Tibial artery (tissue), 4 donors: ENCODE data around the gene PARVA.

Experiments
- DNase-seq, 2 donors: peaks; one replicate each; pipeline ENCODE4 v3.0.0-alpha.2; 2019
- H3K27ac ChIP-seq, 2 donors: fragments of 200-600 bp; sonication (generic) in 1 of 2; 1 replicate in 1 of 2; 2 replicates in 1 of 2; pipeline ENCODE4 v1.5.1; 2018 to 2019; ENCODE audit warnings: mild to moderate bottlenecking in 1 of 2
- H3K27me3 ChIP-seq, 2 donors: fragments of 200-600 bp; sonication (generic) in 1 of 2; one replicate each; pipeline versions ENCODE4 v1.5.1 to v1.6.0; 2016 to 2019
- H3K36me3 ChIP-seq, 3 donors: fragments of 200-600 bp; sonication (generic) in 2 of 3; one replicate each; pipeline ENCODE4 v1.5.1; 2016 to 2019; ENCODE audit warnings: mild to moderate bottlenecking in 2 of 3
- H3K4me1 ChIP-seq, 4 donors: fragments of 200-600 bp; sonication (generic) in 2 of 4; 1 replicate in 3 of 4; 2 replicates in 1 of 4; pipeline ENCODE4 v1.5.1; 2016 to 2019
- H3K4me3 ChIP-seq, 2 donors: fragments of 200-600 bp; sonication (generic) in 1 of 2; 1 replicate in 1 of 2; 2 replicates in 1 of 2; pipeline ENCODE4 v1.5.1; 2018 to 2019; ENCODE audit warnings: mild to moderate bottlenecking in 2 of 2
- H3K9me3 ChIP-seq, 3 donors: fragments of 200-600 bp; sonication (generic) in 1 of 3; one replicate each; pipeline ENCODE4 v1.5.1; 2016 to 2019
- CTCF ChIP-seq, 2 experiments: fragments of 200-600 bp in 1 of 2; fragments of 450-650 bp in 1 of 2; IDR thresholded peaks; one replicate each; pipeline ENCODE4 v1.5.1; 2017 to 2019; ENCODE audit warnings: antibody characterized with exemption in 2 of 2, mild to moderate bottlenecking in 1 of 2, moderate library complexity in 1 of 2
- intact Hi-C: fragments of 100-400 bp; cut with DNase I; formaldehyde crosslinking; loops from one replicate; pipeline ENCODE4 v1.15.0; 2023; ENCODE audit warnings: low total_unique reads

Gene PARVA

GRCh38 chr11:12435264-12435663 is 57.9 kb downstream of the PARVA start:
- H3K27me3 ChIP-seq = no peaks in the 10 kb centered on the region
- DNase-seq = no peak
- no peak overlapping the region for H3K4me3 ChIP-seq
- peak overlapping the region; percentile 85 to 89 for H3K27ac ChIP-seq
- H3K36me3 ChIP-seq = no peaks in the 10 kb centered on the region
- no peak for TF ChIP-seq CTCF (IDR thresholded peaks at IDR 0.05)
- no peaks in the 10 kb centered on the region for H3K9me3 ChIP-seq
- H3K4me1 ChIP-seq = peaks cover 0 to 85% (median 60%) of the 10 kb centered on the region in 4 donors
- intact Hi-C loops = no loop called here

- no peak for TF ChIP-seq CTCF (IDR thresholded peaks at IDR 0.05)
- H3K9me3 ChIP-seq = no peaks in the 10 kb centered on the region
- H3K4me1 ChIP-seq = peaks cover 0 to 75% (median 52%) of the 10 kb centered on the region in 4 donors
- H3K27me3 ChIP-seq = no peaks in the 10 kb centered on the region
- no peak for DNase-seq
- intact Hi-C loops = no loop called here
- H3K36me3 ChIP-seq = no peaks in the 10 kb centered on the region
- peak overlapping the region; percentile 85 to 89 for H3K27ac ChIP-seq
- H3K4me3 ChIP-seq = no peak overlapping the region
These were observed 58.9 kb downstream of the PARVA start for GRCh38 chr11:12436266-12436665.

- intact Hi-C loops = no loop called here
- no peak overlapping the region for H3K27ac ChIP-seq
- no peaks in the 10 kb centered on the region for H3K9me3 ChIP-seq
- H3K4me1 ChIP-seq = peaks cover 0 to 55% (median 32%) of the 10 kb centered on the region in 4 donors
- no peak overlapping the region for H3K4me3 ChIP-seq
- H3K27me3 ChIP-seq = no peaks in the 10 kb centered on the region
- TF ChIP-seq CTCF (IDR thresholded peaks at IDR 0.05) = no peak
- no peak for DNase-seq
- no peaks in the 10 kb centered on the region for H3K36me3 ChIP-seq
These were observed 60.9 kb downstream of the PARVA start for GRCh38 chr11:12438291-12438690.

- H3K9me3 ChIP-seq = no peaks in the 10 kb centered on the region
- H3K4me3 ChIP-seq = no peak overlapping the region
- no peak overlapping the region for H3K27ac ChIP-seq
- intact Hi-C loops = no loop called here
- H3K36me3 ChIP-seq = peaks cover 0 to 10% (median 0%) of the 10 kb centered on the region in 3 donors
- H3K27me3 ChIP-seq = no peaks in the 10 kb centered on the region
- peaks cover 0 to 43% (median 19%) of the 10 kb centered on the region in 4 donors for H3K4me1 ChIP-seq
- TF ChIP-seq CTCF (IDR thresholded peaks at IDR 0.05) = no peak
- DNase-seq = no peak
These were observed 62.2 kb downstream of the PARVA start for GRCh38 chr11:12439615-12440014.

- Histone ChIP-seq H3K27ac (no peak overlapping the region), H3K4me3 (no peak overlapping the region), H3K4me1 (peaks cover 0 to 33% (median 10%) of the 10 kb centered on the region in 4 donors), H3K9me3 (no peaks in the 10 kb centered on the region), H3K36me3 (peaks cover 0 to 10% (median 0%) of the 10 kb centered on the region in 3 donors), H3K27me3 (no peaks in the 10 kb centered on the region)
- no peak for TF ChIP-seq CTCF (IDR thresholded peaks at IDR 0.05)
- no peak for DNase-seq
- intact Hi-C loops = no loop called here
These were observed 63.2 kb downstream of the PARVA start for GRCh38 chr11:12440565-12440964.
